Psoas muscle (tissue), 8 donors: ENCODE measurements around the gene DNM1L. TPM values are rescaled to one million over a fixed set of nuclear protein-coding genes. Genes with fewer than 3 reads are reported as not detected.

ENCODE experiments used
- ATAC-seq, 4 donors: fragments of 200-7000 bp; cut with Tn5 transposase; one replicate each; pipeline ENCODE4 v1.9.1; 2020; ENCODE audit warnings: moderate library complexity in 3 of 4, mild to moderate bottlenecking in 2 of 4
- DNase-seq, 2 donors: peaks; one replicate each; pipeline ENCODE4 v3.0.0-alpha.2; 2020
- H3K27ac ChIP-seq: fragments of 200-600 bp; one replicate; pipeline ENCODE4 v1.8.0; 2022
- H3K27me3 ChIP-seq, 3 donors: fragments of 200-600 bp in 1 of 3; one replicate each; pipeline versions ENCODE4 v1.6.1 to v1.8.0; 2013 to 2022; ENCODE audit warnings: low read length in 2 of 3, mild to moderate bottlenecking in 2 of 3, moderate library complexity in 1 of 3; ENCODE audit not compliant: insufficient read depth in 3 of 3
- H3K36me3 ChIP-seq, 2 donors: fragments of 200-600 bp in 1 of 2; one replicate each; pipeline versions ENCODE4 v1.6.1 to v1.8.0; 2013 to 2022; ENCODE audit warnings: low read depth in 1 of 2, mild to moderate bottlenecking in 1 of 2, moderate library complexity in 1 of 2; ENCODE audit not compliant: insufficient read depth in 1 of 2
- H3K4me1 ChIP-seq: fragments of 200-600 bp; one replicate; pipeline ENCODE4 v1.8.0; 2022
- H3K4me3 ChIP-seq: fragments of 200-600 bp; one replicate; pipeline ENCODE4 v1.8.0; 2022; ENCODE audit warnings: mild to moderate bottlenecking
- H3K9me3 ChIP-seq: fragments of 200-600 bp; one replicate; pipeline ENCODE4 v1.8.0; 2022
- CTCF ChIP-seq: fragments of 200-600 bp; IDR thresholded peaks from one replicate; pipeline ENCODE4 v1.8.0; 2022; ENCODE audit warnings: antibody characterized with exemption
- WGBS, 3 donors: extraction: QIAGEN DNeasy Blood & Tissue Kit; methylation state at CpG; one replicate each; pipeline versions ENCODE4 v1.1.6 to v1.1.7; 2013; 5-methylcytosine and 5-hydroxymethylcytosine counted together
- intact Hi-C, 2 donors: fragments of 100-400 bp; cut with DNase I; formaldehyde crosslinking; loops; one replicate each; pipeline versions ENCODE4 v1.11.0 to v1.14.2; 2022
- polyA plus RNA-seq, 3 donors: library from polyadenylated mRNA; stranded (reverse); fragments of 200-250 nt; gene quantifications; one replicate each; pipeline ENCODE4 v1.2.3, GENCODE V29; 2013
- total RNA-seq, 4 donors: library from RNA; stranded (reverse); fragmentation: NEBNext Ultra II Directional in 2 of 4; extraction: Animal tissue kit (Norgen Biotek cat#: 25700) in 2 of 4; gene quantifications; one replicate each; pipeline versions ENCODE4 v1.2.1 to v1.2.4, GENCODE V29; 2021 to 2023
- donor health status: healthy with polysubstance abuse.
- donor health status: DM: no; HTN: no; CAD: no; lungs with moderate emphysema.
- donor health status: Bipolar disorder and iron deficiency.
- donor health status: healthy.
- donor health status: DM: yes; HTN: yes; CAD: no.
- donor health status: DM: no; HTN: no; CAD: no.
- donor health status: DM: no; HTN: no; CAD: no.
- donor health status: DM: yes; HTN: yes; CAD: no.

Gene DNM1L
- total and polyA plus RNA-seq, 7 donors, result 29.3 to 62.9 (median 40.1) TPM

DNA sequence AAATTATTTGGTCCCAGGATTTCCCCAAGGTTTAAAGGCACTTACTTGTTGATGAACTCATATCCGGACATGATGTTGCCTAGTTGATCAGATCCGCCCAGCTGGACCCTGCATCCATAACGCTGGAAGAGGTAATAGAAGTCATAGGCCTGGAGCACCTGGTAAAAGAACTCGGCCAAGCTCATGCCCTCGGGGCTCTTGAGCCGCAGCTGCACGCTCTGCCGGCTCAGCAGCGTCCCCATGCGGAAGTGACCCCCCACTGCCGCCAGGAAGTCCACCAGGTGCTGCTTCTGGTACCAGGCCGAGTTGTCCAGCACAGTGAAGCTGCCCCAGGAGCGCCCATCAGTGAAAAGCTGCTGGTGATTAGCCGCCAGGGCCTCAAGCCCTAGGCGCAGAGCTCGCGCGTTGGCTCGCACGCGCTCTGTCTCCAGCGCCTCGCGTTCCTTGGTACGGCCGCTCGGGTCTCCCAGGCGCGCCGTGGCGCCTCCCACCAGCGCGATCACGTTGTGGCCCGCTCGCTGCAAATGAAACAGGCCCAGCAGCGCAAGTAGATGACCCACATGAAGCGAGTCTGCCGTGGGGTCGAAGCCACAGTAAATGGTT is 76.1 kb downstream of the DNM1L start:
- Histone ChIP-seq H3K4me1 (peaks cover 10% of the 10 kb centered on the region), H3K4me3 (peak overlapping the region; percentile 97), H3K27me3 (no peaks in the 10 kb centered on the region), H3K27ac (peak overlapping the region; percentile 93), H3K36me3 (peaks cover 0 to 39% of the 10 kb centered on the region in 2 donors), H3K9me3 (no peaks in the 10 kb centered on the region)
- peak; percentile 75 to 82 (median 78) for ATAC-seq
- WGBS, 3 donors, result 0 to 1% (median 0%) methylated on average over 40 of the region's 40 CpGs
- DNase-seq, result peak; percentile 71 to 85
- peak; percentile 59 for TF ChIP-seq CTCF
- intact Hi-C loops, result loop anchor here in 1 of 2 donors (5.0 kb wide), 2 partner anchors 162 to 1267 kb away; partner anchors contain the start of gene ALG10

DNA sequence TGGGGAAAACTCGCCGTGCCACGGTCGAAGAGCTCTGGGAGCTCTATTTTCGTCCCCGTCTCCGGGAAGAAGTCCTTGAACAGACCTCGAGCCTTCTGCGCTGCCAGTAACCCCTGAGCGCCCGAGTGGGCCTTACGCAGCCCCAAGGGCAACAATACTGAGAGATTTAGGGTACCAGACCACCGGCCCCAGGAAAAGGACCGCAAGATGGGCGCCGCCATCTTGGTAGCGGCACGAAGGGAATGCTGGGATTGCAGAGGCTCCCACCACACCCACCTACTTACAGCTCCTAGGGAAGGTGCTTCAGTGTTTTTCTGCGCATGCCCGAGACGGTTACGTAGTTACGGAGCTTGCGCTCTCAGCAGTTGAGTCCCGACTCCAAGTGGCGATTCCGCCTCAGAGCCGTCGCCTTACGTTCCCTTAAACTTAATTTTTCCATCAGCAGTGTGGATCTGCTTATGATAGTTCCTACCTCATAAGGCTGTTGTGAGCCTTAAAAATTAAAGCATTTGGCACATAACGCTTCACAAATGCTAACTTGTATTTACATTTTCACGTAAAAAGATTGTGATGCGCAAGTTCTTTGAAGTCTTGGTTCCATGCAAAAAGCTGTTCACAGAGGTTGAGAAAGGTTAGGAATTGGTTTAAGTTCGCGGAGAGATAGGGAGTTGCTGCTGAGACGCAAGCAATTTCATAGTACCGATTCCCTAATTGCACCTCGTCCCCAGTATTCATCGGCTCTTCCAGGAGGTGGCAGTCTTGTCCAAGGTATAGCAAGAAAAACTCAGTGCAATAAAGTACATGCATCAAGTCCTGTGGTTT is 76.8 kb downstream of the DNM1L start, which contains the start of gene YARS2:
YARS2 (minus strand) TSS at position 244 of the 822 bp plus-strand sequence; CDS start at position 221, 23 bp downstream.
- intact Hi-C loops, result loop anchor here (2.0 to 5.0 kb wide), 4 partner anchors 161 to 1266 kb away; partner anchors contain the start of gene ALG10 (in 1 of the 2)
- Histone ChIP-seq H3K4me1 (peaks cover 10% of the 10 kb centered on the region), H3K4me3 (peak within 1 kb of the TSS; percentile 97), H3K27ac (peak within 1 kb of the TSS; percentile 93), H3K27me3 (no peaks in the 10 kb centered on the region), H3K36me3 (peaks cover 0 to 32% of the 10 kb centered on the region in 2 donors), H3K9me3 (no peaks in the 10 kb centered on the region)
- peak; percentile 83 for TF ChIP-seq CTCF
- 0 to 1% (median 0%) methylated on average over 39 of the region's 39 CpGs for WGBS, 3 donors
- ATAC-seq (peak; percentile 98 to 99 (median 99)), DNase-seq (peak; percentile 92 to 95)

DNA sequence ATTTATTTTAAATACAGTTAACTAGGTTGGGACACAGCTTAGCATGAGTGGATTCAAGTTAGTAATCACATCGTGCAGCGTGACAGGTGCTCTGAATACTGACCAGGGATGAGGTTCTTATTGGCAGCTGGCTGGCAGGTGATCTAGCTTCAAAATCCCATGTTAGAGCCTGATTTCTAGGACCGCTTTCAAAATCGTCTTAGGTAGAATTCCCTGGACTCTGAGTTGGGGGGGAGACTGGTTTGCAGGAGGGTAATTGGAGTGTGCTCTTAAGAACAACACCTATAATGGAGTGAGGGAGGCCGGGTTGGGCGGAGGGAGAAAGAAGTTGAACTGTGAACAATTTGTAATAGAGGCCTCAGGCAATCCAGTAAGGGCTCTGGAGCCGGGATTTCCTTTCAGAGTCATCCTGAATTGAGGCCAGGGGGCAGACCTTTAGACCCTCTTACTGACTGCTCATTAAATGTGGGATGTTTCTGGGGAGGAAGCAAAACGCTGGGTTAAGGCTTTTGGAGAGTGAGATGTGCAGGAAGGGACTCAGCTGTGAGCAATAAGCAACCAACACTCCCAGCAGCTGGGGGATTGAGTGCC is 77.5 kb downstream of the DNM1L start:
- intact Hi-C loops, result loop anchor here (2.0 to 5.0 kb wide), 4 partner anchors 161 to 1266 kb away; partner anchors contain the start of gene ALG10 (in 1 of the 2)
- H3K27me3 ChIP-seq, result no peaks in the 10 kb centered on the region
- peak overlapping the region; percentile 97 for H3K4me3 ChIP-seq
- no peaks in the 10 kb centered on the region for H3K9me3 ChIP-seq
- no peak for TF ChIP-seq CTCF
- peaks cover 0 to 25% of the 10 kb centered on the region in 2 donors for H3K36me3 ChIP-seq
- no peak for ATAC-seq
- H3K27ac ChIP-seq, result peak overlapping the region; percentile 93
- no peak for DNase-seq
- peaks cover 10% of the 10 kb centered on the region for H3K4me1 ChIP-seq
- 28 to 32% (median 30%) methylated on average over 8 of the region's 8 CpGs for WGBS, 3 donors

- no peak for DNase-seq
- H3K27ac ChIP-seq, result no peak overlapping the region
- H3K4me3 ChIP-seq, result no peak overlapping the region
- H3K36me3 ChIP-seq, result peaks cover 0 to 19% of the 10 kb centered on the region in 2 donors
- H3K9me3 ChIP-seq, result no peaks in the 10 kb centered on the region
- peaks cover 10% of the 10 kb centered on the region for H3K4me1 ChIP-seq
- 83 to 85% (median 84%) methylated on average over 3 of the region's 3 CpGs for WGBS, 3 donors
- intact Hi-C loops, result loop anchor here (2.0 to 5.0 kb wide), 4 partner anchors 160 to 1265 kb away; partner anchors contain the start of gene ALG10 (in 1 of the 2)
- no peak for ATAC-seq
- H3K27me3 ChIP-seq, result no peaks in the 10 kb centered on the region
- no peak for TF ChIP-seq CTCF
Observed at GRCh38 chr12:32757157-32757556, 78.1 kb downstream of the DNM1L start.
